ENCODE results near the gene WDR43. TPM values are rescaled to one million over a fixed set of nuclear protein-coding genes. Genes with fewer than 3 reads are reported as not detected.

The WDR43 gene
- total and polyA plus RNA-seq, 9 of the 15 experiments (the other 6 are each of a cell fraction or from before 2014, with no cell fraction given): 34.6 to 197 (median 105) TPM

- Histone ChIP-seq H2AFZ (ENCODE audit: low read depth, low read length) (peak overlapping the region; percentile 83; the same call in 1 of the 2 replicates), H4K20me1 (replicated peaks; ENCODE audit: control insufficient read depth, insufficient read depth, low read length) (peaks cover 4% of the 10 kb centered on the region; the same call in 1 of the 2 replicates), H3K9ac (ENCODE audit: insufficient read depth in 1 of 2, low read depth in 2 of 2, low read length in 2 of 2) (peak overlapping the region in 1 of 2 experiments; percentile 27; a peak in 1 of 4 replicates), H3K27me3 (ENCODE audit: control insufficient read depth in 2 of 2, insufficient read depth in 2 of 2, low read length in 2 of 2) (peaks cover 9 to 10% of the 10 kb centered on the region in 2 experiments; a peak in 4 of 5 replicates), H3K9me3 (replicated peaks; ENCODE audit: control insufficient read depth, insufficient read depth, low read depth, low read length) (no peaks in the 10 kb centered on the region), H3K4me2 (ENCODE audit: insufficient read depth, low read length) (peak overlapping the region; percentile 61), H3K4me1 (replicated peaks in 1 of 2; ENCODE audit: control insufficient read depth in 2 of 2, insufficient read depth in 2 of 2, low read length in 2 of 2) (peaks cover 6 to 10% of the 10 kb centered on the region in 2 experiments; a peak in 4 of 5 replicates), H3K4me3 (no peak overlapping the region), H3K9me1 (ENCODE audit: control insufficient read depth, insufficient read depth, low read length) (no peaks in the 10 kb centered on the region), H3K27ac (ENCODE audit: extremely low read depth, low read depth, low read length) (no peak overlapping the region), H3K36me3 (ENCODE audit: control insufficient read depth, insufficient read depth, low read length) (no peaks in the 10 kb centered on the region), H3K79me2 (ENCODE audit: control insufficient read depth, insufficient read depth, low read length) (no peaks in the 10 kb centered on the region)
- TF ChIP-seq CHD4 (IDR thresholded peaks at IDR 0.05; ENCODE audit: insufficient read depth, insufficient replicate concordance, low read depth, low read length, poor library complexity, severe bottlenecking): no peak
- CTCF ChIA-PET (ENCODE audit: low intra/inter-chr PET ratio): interaction anchor here (1.1 to 3.0 kb wide), 2 partner anchors 134 to 242 kb away, joined by 3 to 15 read pairs; no protein-coding TSS in a partner anchor
- DNase-seq (ENCODE audit: extremely low read depth in 1 of 4, low spot score in 3 of 4) (peak in 1 of 4 experiments; percentile 13), FAIRE-seq (peak; percentile 6), ATAC-seq (peak; percentile 24)
- POLR2A ChIA-PET: interaction anchor here (0.6 kb wide), 1 partner anchor 254 kb away, joined by 3 read pairs; no protein-coding TSS in a partner anchor
- WGBS (ENCODE audit: insufficient coverage, low coverage, missing lambda C conversion rate): 9% methylated on average over 5 of the region's 5 CpGs
- in situ Hi-C loops (cut with MboI): loop anchor here (5.0 to 25.0 kb wide), 3 partner anchors 133 to 1107 kb away; no protein-coding TSS in a partner anchor
- BruUV-seq (replicated peaks): no TSS peak
- intact Hi-C loops (cut with micrococcal nuclease): loop anchor here (5.0 to 10.0 kb wide), 5 partner anchors 57 to 1119 kb away; no protein-coding TSS in a partner anchor
Observed at GRCh38 chr2:28955467-28955866, 61.0 kb downstream of the WDR43 start.

GRCh38 chr2:28956415-28956826 is 62.0 kb downstream of the WDR43 start:
- WGBS (ENCODE audit: insufficient coverage, low coverage, missing lambda C conversion rate): 10% methylated on average over 11 of the region's 11 CpGs
- Histone ChIP-seq H3K27ac (ENCODE audit: extremely low read depth, low read depth, low read length) (no peak overlapping the region), H3K9me3 (replicated peaks; ENCODE audit: control insufficient read depth, insufficient read depth, low read depth, low read length) (no peaks in the 10 kb centered on the region), H3K9me1 (ENCODE audit: control insufficient read depth, insufficient read depth, low read length) (no peaks in the 10 kb centered on the region), H3K4me2 (ENCODE audit: insufficient read depth, low read length) (peak overlapping the region; percentile 59), H3K36me3 (ENCODE audit: control insufficient read depth, insufficient read depth, low read length) (no peaks in the 10 kb centered on the region), H3K27me3 (ENCODE audit: control insufficient read depth in 2 of 2, insufficient read depth in 2 of 2, low read length in 2 of 2) (peaks cover 14 to 16% of the 10 kb centered on the region in 2 experiments; a peak in 4 of 5 replicates), H3K79me2 (ENCODE audit: control insufficient read depth, insufficient read depth, low read length) (no peaks in the 10 kb centered on the region), H3K4me1 (replicated peaks in 1 of 2; ENCODE audit: control insufficient read depth in 2 of 2, insufficient read depth in 2 of 2, low read length in 2 of 2) (peaks cover 5 to 6% of the 10 kb centered on the region in 2 experiments; a peak in 4 of 5 replicates), H3K4me3 (peak overlapping the region; percentile 6; the same call in 1 of the 2 replicates), H4K20me1 (replicated peaks; ENCODE audit: control insufficient read depth, insufficient read depth, low read length) (peaks cover 4% of the 10 kb centered on the region; the same call in 1 of the 2 replicates), H2AFZ (ENCODE audit: low read depth, low read length) (peak overlapping the region; percentile 53), H3K9ac (ENCODE audit: insufficient read depth in 1 of 2, low read depth in 2 of 2, low read length in 2 of 2) (no peak overlapping the region)
- FAIRE-seq: no peak
- in situ Hi-C loops (cut with MboI) (loop anchor here (5.0 to 25.0 kb wide), 3 partner anchors 134 to 1106 kb away; no protein-coding TSS in a partner anchor), intact Hi-C loops (cut with micrococcal nuclease) (loop anchor here (5.0 to 10.0 kb wide), 5 partner anchors 56 to 1118 kb away; no protein-coding TSS in a partner anchor)
- ChIA-PET POLR2A (interaction anchor here (0.7 kb wide), 1 partner anchor 11 kb away, joined by 3 read pairs; no protein-coding TSS in a partner anchor), CTCF (ENCODE audit: low intra/inter-chr PET ratio) (interaction anchor here (0.6 to 3.9 kb wide), 5 partner anchors 135 to 1070 kb away, joined by 3 to 48 read pairs (median 5); no protein-coding TSS in a partner anchor)
- ATAC-seq: peak; percentile 83
- DNase-seq (ENCODE audit: extremely low read depth in 1 of 4, low spot score in 3 of 4): peak; percentile 48 to 76 (median 64)
- no TSS peak for BruUV-seq (replicated peaks)
- TF ChIP-seq ZNF253 (CRISPR knock-in tag; conservative IDR thresholded peaks at IDR 0.05) (no peak), LCOR (CRISPR knock-in tag; IDR thresholded peaks at IDR 0.05) (no peak), MYBL2 (IDR thresholded peaks at IDR 0.05; ENCODE audit: low read depth) (no peak), MYBL2 (CRISPR knock-in tag; IDR thresholded peaks at IDR 0.05; ENCODE audit: borderline replicate concordance) (no peak), CBX3 (IDR thresholded peaks at IDR 0.05; ENCODE audit: borderline replicate concordance in 1 of 2, low read length in 2 of 2) (no peak), CTCF (IDR thresholded peaks at IDR 0.05 in 2 of 3, conservative IDR thresholded peaks at IDR 0.05 in 1 of 3; ENCODE audit: insufficient read depth in 2 of 3, low read depth in 1 of 3, low read length in 3 of 3) (peak; percentile 36 to 49 (median 41); a peak in 4 of 6 replicates), SMC3 (conservative IDR thresholded peaks at IDR 0.05; ENCODE audit: insufficient read depth, low read depth, low read length) (no peak), ZNF197 (CRISPR knock-in tag; IDR thresholded peaks at IDR 0.05; ENCODE audit: low read depth) (no peak)
